GM21390 (cell line): ENCODE measurements around the gene TAS1R3.

ENCODE experiments used
- ATAC-seq: cut with Tn5 transposase; IDR thresholded peaks from one replicate; pipeline ENCODE4 v1.9.1; 2021; ENCODE audit not compliant: unreplicated experiment

The TAS1R3 gene

GRCh38 chr1:1331068-1331965, at the start of gene TAS1R3:
TSS of gene TAS1R3 (plus strand) at chr1:1331280. CDS start at chr1:1331346, 66 bp downstream.
- no peak for ATAC-seq

- no peak for ATAC-seq
Measured at GRCh38 chr1:1281533-1282321, 49.4 kb upstream of the TAS1R3 start.

GRCh38 chr1:1282998-1283397, 48.1 kb upstream of the TAS1R3 start:
- no peak for ATAC-seq

GRCh38 chr1:1283821-1284220, 47.3 kb upstream of the TAS1R3 start:
- no peak for ATAC-seq

GRCh38 chr1:1284221-1285101, 46.6 kb upstream of the TAS1R3 start:
- ATAC-seq: no peak

- no peak for ATAC-seq
Measured at GRCh38 chr1:1285102-1285571, 45.9 kb upstream of the TAS1R3 start.

GRCh38 chr1:1285611-1286311, 45.3 kb upstream of the TAS1R3 start:
- no peak for ATAC-seq

- ATAC-seq: no peak
Measured at GRCh38 chr1:1286313-1287261, 44.5 kb upstream of the TAS1R3 start.

GRCh38 chr1:1287288-1288110, 43.6 kb upstream of the TAS1R3 start:
- ATAC-seq: no peak

- ATAC-seq: no peak
Measured at GRCh38 chr1:1290238-1290731, 40.8 kb upstream of the TAS1R3 start.

- no peak for ATAC-seq
Measured at GRCh38 chr1:1291023-1291528, 40.0 kb upstream of the TAS1R3 start.

- ATAC-seq: no peak
Measured at GRCh38 chr1:1291548-1292441, 39.3 kb upstream of the TAS1R3 start.

GRCh38 chr1:1292442-1292779, 38.7 kb upstream of the TAS1R3 start:
- no peak for ATAC-seq

GRCh38 chr1:1292851-1293250, 38.2 kb upstream of the TAS1R3 start:
- no peak for ATAC-seq

GRCh38 chr1:1293263-1294249, 37.5 kb upstream of the TAS1R3 start:
- ATAC-seq: no peak
